ENCODE measurements around the gene NLRP11. TPM values are rescaled to one million over a fixed set of nuclear protein-coding genes. Genes with fewer than 3 reads are reported as not detected.

Gene NLRP11
- total RNA-seq, 1 experiment from 2014 or later = not detected

DNA sequence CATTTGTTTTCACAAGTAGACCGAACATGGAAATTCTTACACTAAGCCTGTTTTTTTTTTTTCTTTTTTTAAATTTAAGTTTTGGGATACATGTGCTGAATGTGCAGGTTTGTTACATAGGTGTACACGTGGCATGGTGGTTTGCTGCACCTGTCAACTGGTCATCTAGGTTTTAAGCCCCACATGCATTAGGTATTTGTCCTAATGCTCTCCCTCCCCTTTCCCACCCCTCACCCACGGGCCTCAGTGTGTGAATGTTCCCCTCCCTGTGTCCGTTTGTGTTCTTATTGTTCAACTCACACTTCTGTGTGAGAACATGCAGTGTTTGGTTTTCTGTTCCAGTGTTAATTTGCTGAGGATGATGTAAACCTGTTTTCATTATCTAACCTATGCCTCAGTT, 7.1 kb upstream of the NLRP11 start:
- Histone ChIP-seq H3K9ac (ENCODE audit: extremely low read depth, insufficient read length, low read length) (no peak overlapping the region), H4K5ac (ENCODE audit: insufficient read length, low read depth, low read length) (no peak overlapping the region), H3K4ac (ENCODE audit: low read depth, low read length) (no peak overlapping the region), H2AK5ac (ENCODE audit: insufficient read length, low read length) (no peak overlapping the region), H3K14ac (ENCODE audit: insufficient read depth, low read length) (no peak overlapping the region), H3K4me2 (ENCODE audit: insufficient read depth, insufficient read length, low read length) (no peak overlapping the region), H2BK120ac (ENCODE audit: low read depth, low read length, poor library complexity, severe bottlenecking) (no peak overlapping the region), H3K27me3 (ENCODE audit: insufficient read depth, low read length) (no peaks in the 10 kb centered on the region), H3K23ac (ENCODE audit: insufficient read length, low read depth, low read length) (no peak overlapping the region), H3K79me2 (ENCODE audit: insufficient read depth, low read length) (no peaks in the 10 kb centered on the region), H2BK5ac (ENCODE audit: insufficient read length, low read length) (no peak overlapping the region), H3K4me1 (ENCODE audit: insufficient read depth, low read length) (no peaks in the 10 kb centered on the region), H3T11ph (ENCODE audit: low read length) (no peak overlapping the region), H3K9me3 (ENCODE audit: control insufficient read depth, low read depth, low read length) (peaks cover 63% of the 10 kb centered on the region), H4K20me1 (ENCODE audit: control insufficient read depth, insufficient read depth, insufficient read length) (no peaks in the 10 kb centered on the region), H2BK15ac (ENCODE audit: low read depth, low read length) (no peak overlapping the region), H4K8ac (replicated peaks; ENCODE audit: insufficient read length, low read depth, low read length) (no peak overlapping the region), H3K56ac (ENCODE audit: insufficient read length, low read depth, low read length) (no peak overlapping the region), H2AFZ (ENCODE audit: low read length) (no peak overlapping the region), H3K79me1 (ENCODE audit: insufficient read depth, low read depth, low read length, poor library complexity, severe bottlenecking) (no peaks in the 10 kb centered on the region), H2BK20ac (ENCODE audit: low read depth, low read length, poor library complexity, severe bottlenecking) (no peak overlapping the region), H4K91ac (ENCODE audit: insufficient read length, low read depth, low read length) (no peak overlapping the region), H3K27ac (ENCODE audit: insufficient read length, low read depth, low read length) (no peak overlapping the region), H2BK12ac (ENCODE audit: insufficient read length, low read depth, low read length) (no peak overlapping the region), H3K23me2 (ENCODE audit: insufficient read length, low read depth, low read length, poor library complexity, severe bottlenecking) (no peaks in the 10 kb centered on the region), H3K18ac (ENCODE audit: insufficient read length, low read depth, low read length) (no peak overlapping the region)
- no peak overlapping the region for H3K27ac Mint-ChIP-seq
- H3K4me3 Mint-ChIP-seq = no peak overlapping the region
- peaks cover 85 to 91% of the 10 kb centered on the region in 2 experiments for H3K9me3 Mint-ChIP-seq
- no CpG with 5 or more reads among the region's 4 CpGs for WGBS (ENCODE audit: extremely low coverage, insufficient read length, low lambda C conversion rate)
- peaks cover 4 to 25% (median 11%) of the 10 kb centered on the region in 3 experiments; a peak in 6 of 7 replicates for H3K36me3 Mint-ChIP-seq (ENCODE audit: insufficient read depth in 1 of 3, low read depth in 3 of 3)
- TF ChIP-seq, protein P1, sequence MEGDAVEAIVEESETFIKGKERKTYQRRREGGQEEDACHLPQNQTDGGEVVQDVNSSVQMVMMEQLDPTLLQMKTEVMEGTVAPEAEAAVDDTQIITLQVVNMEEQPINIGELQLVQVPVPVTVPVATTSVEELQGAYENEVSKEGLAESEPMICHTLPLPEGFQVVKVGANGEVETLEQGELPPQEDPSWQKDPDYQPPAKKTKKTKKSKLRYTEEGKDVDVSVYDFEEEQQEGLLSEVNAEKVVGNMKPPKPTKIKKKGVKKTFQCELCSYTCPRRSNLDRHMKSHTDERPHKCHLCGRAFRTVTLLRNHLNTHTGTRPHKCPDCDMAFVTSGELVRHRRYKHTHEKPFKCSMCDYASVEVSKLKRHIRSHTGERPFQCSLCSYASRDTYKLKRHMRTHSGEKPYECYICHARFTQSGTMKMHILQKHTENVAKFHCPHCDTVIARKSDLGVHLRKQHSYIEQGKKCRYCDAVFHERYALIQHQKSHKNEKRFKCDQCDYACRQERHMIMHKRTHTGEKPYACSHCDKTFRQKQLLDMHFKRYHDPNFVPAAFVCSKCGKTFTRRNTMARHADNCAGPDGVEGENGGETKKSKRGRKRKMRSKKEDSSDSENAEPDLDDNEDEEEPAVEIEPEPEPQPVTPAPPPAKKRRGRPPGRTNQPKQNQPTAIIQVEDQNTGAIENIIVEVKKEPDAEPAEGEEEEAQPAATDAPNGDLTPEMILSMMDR (conservative IDR thresholded peaks at IDR 0.05) = no peak
- no peaks in the 10 kb centered on the region for H3K4me1 Mint-ChIP-seq
- H3K27me3 Mint-ChIP-seq (ENCODE audit: low read depth) = 0 out of 2 replicates have a peak, but pooled peaks cover 6% of the 10 kb centered on the region
- DNase-seq = no peak

All from H9 (cell line).